ENCODE data around the gene DAB2. TPM values are rescaled to one million over a fixed set of nuclear protein-coding genes. Genes with fewer than 3 reads are reported as not detected.

Gene DAB2
- total and polyA plus RNA-seq, 2 donors (not counting 1 experiment from before 2014, with no cell fraction given) = 0.03 to 0.47 TPM

GRCh38 chr5:39371367-39371635, 53.5 kb downstream of the DAB2 start:
- H3K4me1 Mint-ChIP-seq = no peaks in the 10 kb centered on the region
- Histone ChIP-seq H3K27me3 (replicated peaks in 1 of 4; ENCODE audit: control extremely low read depth in 1 of 4, control insufficient read depth in 3 of 4, insufficient read depth in 4 of 4, low read length in 3 of 4) (no peaks in the 10 kb centered on the region), H4K20me1 (ENCODE audit: control insufficient read depth, insufficient read depth, low read length, poor library complexity, severe bottlenecking) (no peaks in the 10 kb centered on the region), H3K36me3 (replicated peaks in 1 of 2; ENCODE audit: control extremely low read depth in 1 of 2, control insufficient read depth in 1 of 2, extremely low read depth in 1 of 2, insufficient read depth in 2 of 2, low read length in 1 of 2) (no peaks in the 10 kb centered on the region), H2AFZ (ENCODE audit: insufficient read depth, low read depth, low read length, poor library complexity, severe bottlenecking) (no peak overlapping the region), H3K9ac (ENCODE audit: low read length) (no peak overlapping the region), H3K79me2 (ENCODE audit: control insufficient read depth, insufficient read depth, low read length) (no peaks in the 10 kb centered on the region), H3K4me1 (ENCODE audit: control insufficient read depth in 2 of 2, insufficient read depth in 2 of 2, low read length in 2 of 2) (no peaks in the 10 kb centered on the region), H3K4me2 (replicated peaks; ENCODE audit: low read depth, low read length, poor library complexity, severe bottlenecking) (no peak overlapping the region), H3K27ac (ENCODE audit: low read length in 2 of 2) (no peak overlapping the region), H3K4me3 (ENCODE audit: control extremely low read depth in 1 of 5, extremely low read depth in 1 of 5, insufficient read depth in 1 of 5, low read depth in 2 of 5, low read length in 4 of 5) (no peak overlapping the region), H3K9me3 (ENCODE audit: control extremely low read depth in 1 of 3, control insufficient read depth in 2 of 3, insufficient read depth in 1 of 3, low read length in 2 of 3) (no peaks in the 10 kb centered on the region)
- no peaks in the 10 kb centered on the region for H3K9me3 Mint-ChIP-seq (ENCODE audit: insufficient read depth)
- H3K27ac Mint-ChIP-seq = no peak overlapping the region
- intact Hi-C loops (cut with micrococcal nuclease) = no loop called here
- ATAC-seq (ENCODE audit: low read depth) (no peak), DNase-seq (no peak)
- H3K4me3 Mint-ChIP-seq = no peak overlapping the region
- peaks cover 5% of the 10 kb centered on the region for H3K27me3 Mint-ChIP-seq
- POLR2A ChIA-PET = no interaction called here
- WGBS (ENCODE audit: insufficient coverage) = 100% methylated on average over 1 of the region's 3 CpGs
- TF ChIP-seq CTCF (IDR thresholded peaks at IDR 0.05) (no peak), EZH2 (IDR thresholded peaks at IDR 0.05; ENCODE audit: borderline replicate concordance, insufficient read depth, low read depth, low read length, poor library complexity, severe bottlenecking) (no peak)
- CTCF ChIA-PET = interaction anchor here (1.8 kb wide), 1 partner anchor 10 kb away, joined by 3 read pairs; no protein-coding TSS in a partner anchor

- Histone ChIP-seq H3K9ac (ENCODE audit: low read length) (no peak overlapping the region), H3K79me2 (ENCODE audit: control insufficient read depth, insufficient read depth, low read length) (no peaks in the 10 kb centered on the region), H3K9me3 (ENCODE audit: control extremely low read depth in 1 of 3, control insufficient read depth in 2 of 3, insufficient read depth in 1 of 3, low read length in 2 of 3) (no peaks in the 10 kb centered on the region), H4K20me1 (ENCODE audit: control insufficient read depth, insufficient read depth, low read length, poor library complexity, severe bottlenecking) (no peaks in the 10 kb centered on the region), H3K27ac (ENCODE audit: low read length in 2 of 2) (no peak overlapping the region), H3K27me3 (replicated peaks in 1 of 4; ENCODE audit: control extremely low read depth in 1 of 4, control insufficient read depth in 3 of 4, insufficient read depth in 4 of 4, low read length in 3 of 4) (no peaks in the 10 kb centered on the region), H3K4me1 (ENCODE audit: control insufficient read depth in 2 of 2, insufficient read depth in 2 of 2, low read length in 2 of 2) (no peaks in the 10 kb centered on the region), H3K4me2 (replicated peaks; ENCODE audit: low read depth, low read length, poor library complexity, severe bottlenecking) (no peak overlapping the region), H3K36me3 (replicated peaks in 1 of 2; ENCODE audit: control extremely low read depth in 1 of 2, control insufficient read depth in 1 of 2, extremely low read depth in 1 of 2, insufficient read depth in 2 of 2, low read length in 1 of 2) (no peaks in the 10 kb centered on the region), H3K4me3 (ENCODE audit: control extremely low read depth in 1 of 5, extremely low read depth in 1 of 5, insufficient read depth in 1 of 5, low read depth in 2 of 5, low read length in 4 of 5) (no peak overlapping the region), H2AFZ (ENCODE audit: insufficient read depth, low read depth, low read length, poor library complexity, severe bottlenecking) (no peak overlapping the region)
- peaks cover 4% of the 10 kb centered on the region for H3K27me3 Mint-ChIP-seq
- ChIA-PET POLR2A (no interaction called here), CTCF (interaction anchor here (1.8 kb wide), 1 partner anchor 9 kb away, joined by 3 read pairs; no protein-coding TSS in a partner anchor)
- 98% methylated on average over 4 of the region's 10 CpGs for WGBS (ENCODE audit: insufficient coverage)
- ATAC-seq (ENCODE audit: low read depth) (no peak), DNase-seq (no peak)
- intact Hi-C loops (cut with micrococcal nuclease) = no loop called here
- H3K4me3 Mint-ChIP-seq = no peak overlapping the region
- no peaks in the 10 kb centered on the region for H3K9me3 Mint-ChIP-seq (ENCODE audit: insufficient read depth)
- H3K4me1 Mint-ChIP-seq = no peaks in the 10 kb centered on the region
- TF ChIP-seq CTCF (IDR thresholded peaks at IDR 0.05) (no peak), EZH2 (IDR thresholded peaks at IDR 0.05; ENCODE audit: borderline replicate concordance, insufficient read depth, low read depth, low read length, poor library complexity, severe bottlenecking) (no peak)
- no peak overlapping the region for H3K27ac Mint-ChIP-seq
These were observed 54.0 kb downstream of the DAB2 start for GRCh38 chr5:39370555-39371366.
